Lung (tissue), 12 donors: Measurements from ENCODE around the gene MREG. TPM values are rescaled to one million over a fixed set of nuclear protein-coding genes. Genes with fewer than 3 reads are reported as not detected.

ENCODE experiments used
- ATAC-seq: fragments of 200-7000 bp; cut with Tn5 transposase; one replicate; pipeline ENCODE4 v1.9.1; 2020; ENCODE audit warnings: moderate number of reproducible peaks; ENCODE audit not compliant: insufficient read depth, low FRiP score
- DNase-seq, 3 donors: peaks; one replicate each; pipeline ENCODE4 v3.0.0-alpha.2; 2013 to 2017
- H3K27ac ChIP-seq, 2 donors: one replicate each; pipeline ENCODE4 v1.5.1; 2013; ENCODE audit warnings: mild to moderate bottlenecking in 2 of 2, moderate library complexity in 2 of 2, control low read depth in 1 of 2, inconsistent platforms in 1 of 2, low read depth in 1 of 2, low read length in 1 of 2
- H3K27me3 ChIP-seq, 3 donors: one replicate each; pipeline ENCODE4 v1.5.1; 2013; ENCODE audit warnings: low read length in 2 of 3; ENCODE audit not compliant: control insufficient read depth in 3 of 3, insufficient read depth in 3 of 3
- H3K36me3 ChIP-seq, 4 donors: one replicate each; pipeline ENCODE4 v1.5.1; 2013; ENCODE audit warnings: low read length in 4 of 4, mild to moderate bottlenecking in 1 of 4, moderate library complexity in 1 of 4; ENCODE audit not compliant: control insufficient read depth in 4 of 4, insufficient read depth in 4 of 4
- H3K4me1 ChIP-seq, 5 donors: one replicate each; pipeline ENCODE4 v1.5.1; 2013; ENCODE audit warnings: low read length in 5 of 5, mild to moderate bottlenecking in 2 of 5, moderate library complexity in 1 of 5; ENCODE audit not compliant: control insufficient read depth in 5 of 5, insufficient read depth in 5 of 5
- H3K4me3 ChIP-seq: one replicate; pipeline ENCODE4 v1.5.1; 2013; ENCODE audit warnings: mild to moderate bottlenecking, control low read depth, moderate library complexity
- H3K9ac ChIP-seq, 2 donors: one replicate each; pipeline ENCODE4 v1.5.1; 2013; ENCODE audit warnings: low read length in 2 of 2, control low read depth in 1 of 2; ENCODE audit not compliant: insufficient read depth in 1 of 2
- H3K9me3 ChIP-seq, 4 donors: one replicate each; pipeline ENCODE4 v1.5.1; 2013; ENCODE audit warnings: low read length in 3 of 4, mild to moderate bottlenecking in 1 of 4, moderate library complexity in 1 of 4; ENCODE audit not compliant: control insufficient read depth in 4 of 4, insufficient read depth in 3 of 4
- WGBS, 2 donors: extraction: QIAGEN DNeasy Blood & Tissue Kit; methylation state at CpG; one replicate each; pipeline ENCODE4 v1.1.7; 2013; 5-methylcytosine and 5-hydroxymethylcytosine counted together
- polyA plus RNA-seq, 2 donors: library from polyadenylated mRNA; stranded (reverse); fragments of 200-250 nt; gene quantifications; one replicate each; pipeline ENCODE4 v1.2.1, GENCODE V29; 2013
- total RNA-seq, 2 donors: library from RNA; depleted of rRNA in 1 of 2; stranded (reverse); fragments of >200 nt in 1 of 2; gene quantifications; one replicate each; pipeline ENCODE4 v1.2.1, GENCODE V29; 2014 to 2021
- TF ChIP-seq, protein P1 (sequence below): IDR thresholded peaks from 2 replicates; pipeline ENCODE4 v1.5.1; 2012; ENCODE audit warnings: mild to moderate bottlenecking; ENCODE audit errors: control extremely low read depth, extremely low read depth
- donor health status: control.
- donor health status: control.
- donor health status: Bipolar disorder and iron deficiency.
- donor health status: healthy.
- donor health status: DM: yes; HTN: yes; CAD: no.

The MREG gene
- total and polyA plus RNA-seq, 4 donors, result 6.9 to 30.2 (median 12.0) TPM

- TF ChIP-seq, protein P1, sequence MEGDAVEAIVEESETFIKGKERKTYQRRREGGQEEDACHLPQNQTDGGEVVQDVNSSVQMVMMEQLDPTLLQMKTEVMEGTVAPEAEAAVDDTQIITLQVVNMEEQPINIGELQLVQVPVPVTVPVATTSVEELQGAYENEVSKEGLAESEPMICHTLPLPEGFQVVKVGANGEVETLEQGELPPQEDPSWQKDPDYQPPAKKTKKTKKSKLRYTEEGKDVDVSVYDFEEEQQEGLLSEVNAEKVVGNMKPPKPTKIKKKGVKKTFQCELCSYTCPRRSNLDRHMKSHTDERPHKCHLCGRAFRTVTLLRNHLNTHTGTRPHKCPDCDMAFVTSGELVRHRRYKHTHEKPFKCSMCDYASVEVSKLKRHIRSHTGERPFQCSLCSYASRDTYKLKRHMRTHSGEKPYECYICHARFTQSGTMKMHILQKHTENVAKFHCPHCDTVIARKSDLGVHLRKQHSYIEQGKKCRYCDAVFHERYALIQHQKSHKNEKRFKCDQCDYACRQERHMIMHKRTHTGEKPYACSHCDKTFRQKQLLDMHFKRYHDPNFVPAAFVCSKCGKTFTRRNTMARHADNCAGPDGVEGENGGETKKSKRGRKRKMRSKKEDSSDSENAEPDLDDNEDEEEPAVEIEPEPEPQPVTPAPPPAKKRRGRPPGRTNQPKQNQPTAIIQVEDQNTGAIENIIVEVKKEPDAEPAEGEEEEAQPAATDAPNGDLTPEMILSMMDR, result no peak
- no peak overlapping the region for H3K27ac ChIP-seq
- no peak overlapping the region for H3K9ac ChIP-seq
- DNase-seq (no peak), ATAC-seq (no peak)
- H3K4me1 ChIP-seq, result no peaks in the 10 kb centered on the region
- H3K36me3 ChIP-seq, result peaks cover 0 to 6% (median 3%) of the 10 kb centered on the region in 4 donors
- no peak overlapping the region for H3K4me3 ChIP-seq
- no peaks in the 10 kb centered on the region for H3K27me3 ChIP-seq
- WGBS, 2 donors, result 98 to 100% methylated on average over 1 of the region's 1 CpG
- no peaks in the 10 kb centered on the region for H3K9me3 ChIP-seq
Observed at GRCh38 chr2:215941726-215942125, 71.6 kb downstream of the MREG start.

DNA sequence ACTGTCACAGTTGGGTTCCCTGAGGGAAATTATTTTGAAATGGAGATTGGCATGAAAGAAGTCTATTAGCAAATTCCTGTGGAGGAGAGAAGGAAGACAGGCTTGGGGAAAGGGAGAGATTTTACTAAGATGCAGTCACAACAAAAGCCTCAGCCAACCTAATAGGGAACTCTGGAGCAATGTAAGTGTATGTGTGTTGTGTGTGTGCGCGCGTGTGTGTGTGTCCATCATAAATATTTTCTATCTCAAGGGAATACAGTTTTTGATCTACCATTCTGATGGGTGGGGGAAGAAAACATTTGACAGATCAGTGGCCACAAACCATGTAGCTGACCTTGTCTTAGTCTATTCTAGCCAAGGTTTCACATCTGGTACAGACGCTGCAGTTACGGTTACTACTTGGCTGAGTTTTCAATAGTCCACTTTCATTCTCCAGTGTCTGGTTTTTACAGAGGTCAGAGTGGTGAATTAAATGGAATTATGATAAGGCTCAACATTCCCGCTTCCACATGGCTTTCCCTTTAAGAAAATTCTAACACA, 72.6 kb downstream of the MREG start:
- WGBS, 2 donors, result 95 to 99% methylated on average over 6 of the region's 6 CpGs
- Histone ChIP-seq H3K36me3 (peaks cover 0 to 6% (median 2%) of the 10 kb centered on the region in 4 donors), H3K4me3 (no peak overlapping the region), H3K27me3 (no peaks in the 10 kb centered on the region), H3K27ac (no peak overlapping the region), H3K9ac (no peak overlapping the region), H3K9me3 (no peaks in the 10 kb centered on the region), H3K4me1 (no peaks in the 10 kb centered on the region)
- ATAC-seq, result no peak
- no peak for DNase-seq
- TF ChIP-seq, protein P1, result no peak

- DNase-seq, result no peak
- TF ChIP-seq, protein P1, result no peak
- no peaks in the 10 kb centered on the region for H3K4me1 ChIP-seq
- H3K9me3 ChIP-seq, result no peaks in the 10 kb centered on the region
- no peak overlapping the region for H3K27ac ChIP-seq
- H3K27me3 ChIP-seq, result no peaks in the 10 kb centered on the region
- ATAC-seq, result no peak
- H3K36me3 ChIP-seq, result peaks cover 0 to under 1% (median 0%) of the 10 kb centered on the region in 4 donors
- 85 to 92% methylated on average over 3 of the region's 3 CpGs for WGBS, 2 donors
- H3K9ac ChIP-seq, result no peak overlapping the region
- H3K4me3 ChIP-seq, result no peak overlapping the region
Observed at GRCh38 chr2:215937190-215937589, 76.2 kb downstream of the MREG start.

DNA sequence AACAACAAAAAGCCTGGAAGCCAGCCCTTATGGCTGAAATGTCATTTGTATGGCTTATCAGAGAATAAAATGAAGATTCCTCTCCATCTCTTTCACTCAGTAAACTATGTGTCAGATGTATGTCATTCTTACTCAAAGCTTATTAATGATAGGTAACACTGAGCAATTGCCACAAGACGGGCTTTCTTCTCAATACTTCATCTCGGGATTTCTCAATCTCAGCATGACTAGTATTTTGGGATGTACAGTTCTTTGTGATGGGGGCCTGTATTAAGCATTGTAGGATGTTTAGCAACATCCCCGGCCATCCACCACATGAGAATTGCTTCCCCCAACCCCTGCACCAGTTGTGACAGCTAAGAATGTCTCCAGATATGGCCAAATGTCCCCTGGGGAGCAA, 80.2 kb downstream of the MREG start:
- TF ChIP-seq, protein P1, result no peak
- DNase-seq (no peak), ATAC-seq (no peak)
- no peak overlapping the region for H3K9ac ChIP-seq
- H3K4me3 ChIP-seq, result no peak overlapping the region
- H3K27ac ChIP-seq, result no peak overlapping the region
- WGBS, 2 donors, result 48 to 75% methylated on average over 3 of the region's 3 CpGs
- H3K4me1 ChIP-seq, result peaks cover 0 to 8% (median 1%) of the 10 kb centered on the region in 5 donors
- no peaks in the 10 kb centered on the region for H3K27me3 ChIP-seq
- H3K9me3 ChIP-seq, result no peaks in the 10 kb centered on the region
- H3K36me3 ChIP-seq, result no peaks in the 10 kb centered on the region
